DND-41 (cell line): ENCODE results near the gene ZNF106.

ENCODE experiments used
- ATAC-seq: fragments of 200-7000 bp; cut with Tn5 transposase; 3 replicates; pipeline ENCODE4 v1.9.1; 2021; ENCODE audit warnings: low read depth; ENCODE audit not compliant: insufficient read depth
- DNase-seq: peaks from one replicate; pipeline ENCODE4 v3.0.0-alpha.2; 2020
- H2AFZ ChIP-seq: 2 replicates; pipeline ENCODE4 v1.6.0; 2012; ENCODE audit warnings: low read depth, low read length
- H3K27ac ChIP-seq: 2 replicates; pipeline ENCODE4 v1.5.1; 2012; ENCODE audit warnings: low read length, inconsistent platforms
- H3K27me3 ChIP-seq: fragments of 200-600 bp; sonication (generic); 2 replicates; pipeline ENCODE4 v1.6.0; 2012; ENCODE audit warnings: low read length, mild to moderate bottlenecking, inconsistent platforms; ENCODE audit not compliant: insufficient read depth, poor library complexity
- H3K36me3 ChIP-seq: 2 replicates; pipeline ENCODE4 v1.5.1; 2012; ENCODE audit warnings: low read length, inconsistent platforms; ENCODE audit not compliant: insufficient read depth
- H3K4me1 ChIP-seq: 2 replicates; pipeline ENCODE4 v1.5.1; 2012; ENCODE audit warnings: mild to moderate bottlenecking, low read length; ENCODE audit not compliant: insufficient read depth
- H3K4me2 ChIP-seq: 2 replicates; pipeline ENCODE4 v1.6.0; 2012; ENCODE audit warnings: mild to moderate bottlenecking, moderate library complexity, low read length, inconsistent platforms; ENCODE audit not compliant: insufficient read depth
- H3K4me3 ChIP-seq, 2 experiments: fragments of 200-600 bp in 1 of 2; shearing (Covaris generic) in 1 of 2; 2 replicates each; pipeline ENCODE4 v1.5.1; 2012 to 2016; ENCODE audit warnings: inconsistent platforms in 2 of 2, low read length in 2 of 2, mild to moderate bottlenecking in 2 of 2, low read depth in 1 of 2, moderate library complexity in 1 of 2
- H3K79me2 ChIP-seq: 2 replicates; pipeline ENCODE4 v1.6.0; 2012; ENCODE audit warnings: low read length, inconsistent platforms; ENCODE audit not compliant: insufficient read depth
- H3K9ac ChIP-seq: 2 replicates; pipeline ENCODE4 v1.6.0; 2012; ENCODE audit warnings: low read depth, mild to moderate bottlenecking, inconsistent platforms, low read length, moderate library complexity
- H3K9me3 ChIP-seq: 2 replicates; pipeline ENCODE4 v1.5.1; 2012; ENCODE audit warnings: low read length, moderate library complexity, mild to moderate bottlenecking, inconsistent platforms; ENCODE audit not compliant: insufficient read depth, severe bottlenecking
- H4K20me1 ChIP-seq: 2 replicates; pipeline ENCODE4 v1.6.0; 2012; ENCODE audit warnings: low read length; ENCODE audit not compliant: insufficient read depth
- CTCF ChIP-seq: IDR thresholded peaks from 2 replicates; pipeline ENCODE4 v1.5.1; 2012; ENCODE audit warnings: borderline replicate concordance, low read length, moderate library complexity, mild to moderate bottlenecking; ENCODE audit not compliant: poor library complexity, severe bottlenecking; ENCODE audit errors: extremely low read depth
- EZH2 ChIP-seq: IDR thresholded peaks from 3 replicates; pipeline ENCODE4 v1.6.1; 2012; ENCODE audit warnings: borderline replicate concordance, low read depth, mild to moderate bottlenecking, moderate library complexity, low read length, inconsistent platforms; ENCODE audit not compliant: severe bottlenecking

ZNF106 gene

GRCh38 chr15:42495361-42496212 lies 4.6 kb upstream of the ZNF106 start, which contains the start of gene SNAP23:
TSS of gene SNAP23 (plus strand) at chr15:42495634. CDS start at chr15:42511847, 16,213 bp downstream.
- peak within 1 kb of the TSS; percentile 51 for H3K27ac ChIP-seq
- H3K4me2 ChIP-seq: peak within 1 kb of the TSS; percentile 85
- ATAC-seq (peak; percentile 95), DNase-seq (peak; percentile 79)
- TF ChIP-seq EZH2 (no peak), CTCF (no peak)
- H3K9me3 ChIP-seq: no peaks in the 10 kb centered on the region
- H3K79me2 ChIP-seq: peaks cover 43% of the 10 kb centered on the region
- H4K20me1 ChIP-seq: no peaks in the 10 kb centered on the region
- H3K4me1 ChIP-seq: peaks cover 37% of the 10 kb centered on the region
- peak within 1 kb of the TSS; percentile 48 to 72 for H3K4me3 ChIP-seq
- H3K36me3 ChIP-seq: no peaks in the 10 kb centered on the region
- no peaks in the 10 kb centered on the region for H3K27me3 ChIP-seq
- peak within 1 kb of the TSS; percentile 78 for H2AFZ ChIP-seq
- peak within 1 kb of the TSS; percentile 63 for H3K9ac ChIP-seq

- TF ChIP-seq CTCF (no peak), EZH2 (no peak)
- H3K9ac ChIP-seq: peak overlapping the region; percentile 63
- H3K79me2 ChIP-seq: peaks cover 46% of the 10 kb centered on the region
Observed at GRCh38 chr15:42494998-42495360, 4.0 kb upstream of the ZNF106 start.

GRCh38 chr15:42493679-42494078 lies 2.7 kb upstream of the ZNF106 start:
- H3K4me3 ChIP-seq: no peak overlapping the region
- no peaks in the 10 kb centered on the region for H3K36me3 ChIP-seq
- no peak for DNase-seq
- H3K9me3 ChIP-seq: no peaks in the 10 kb centered on the region
- H2AFZ ChIP-seq: peak overlapping the region; percentile 60
- H3K4me1 ChIP-seq: peaks cover 47% of the 10 kb centered on the region
- H3K27ac ChIP-seq: no peak overlapping the region
- no peak for ATAC-seq
- H4K20me1 ChIP-seq: no peaks in the 10 kb centered on the region
- no peak overlapping the region for H3K4me2 ChIP-seq
- H3K9ac ChIP-seq: no peak overlapping the region
- H3K27me3 ChIP-seq: no peaks in the 10 kb centered on the region
- peaks cover 49% of the 10 kb centered on the region for H3K79me2 ChIP-seq
- TF ChIP-seq EZH2: no peak
- no peak for TF ChIP-seq CTCF

More at GRCh38 chr15:42494998-42495360, 4.0 kb upstream of the ZNF106 start:
- no peaks in the 10 kb centered on the region for H4K20me1 ChIP-seq
- no peaks in the 10 kb centered on the region for H3K27me3 ChIP-seq
- H3K27ac ChIP-seq: peak overlapping the region; percentile 28
- H3K9me3 ChIP-seq: no peaks in the 10 kb centered on the region
- peak overlapping the region; percentile 48 to 72; a peak in 3 of 4 replicates for H3K4me3 ChIP-seq
- H3K36me3 ChIP-seq: no peaks in the 10 kb centered on the region
- peak overlapping the region; percentile 85 for H3K4me2 ChIP-seq
- peak overlapping the region; percentile 78 for H2AFZ ChIP-seq
- ATAC-seq (no peak; the same call in 2 of the 3 replicates), DNase-seq (no peak)
- H3K4me1 ChIP-seq: peaks cover 39% of the 10 kb centered on the region
